NCI-H2227 (cell line): ENCODE measurements around the gene HOXA13.

Experiments used
- DNase-seq: peaks from one replicate; lab custom pipeline; 2025; ENCODE audit not compliant: unreplicated experiment; lab: John Stamatoyannopoulos, UW

The HOXA13 gene

DNA sequence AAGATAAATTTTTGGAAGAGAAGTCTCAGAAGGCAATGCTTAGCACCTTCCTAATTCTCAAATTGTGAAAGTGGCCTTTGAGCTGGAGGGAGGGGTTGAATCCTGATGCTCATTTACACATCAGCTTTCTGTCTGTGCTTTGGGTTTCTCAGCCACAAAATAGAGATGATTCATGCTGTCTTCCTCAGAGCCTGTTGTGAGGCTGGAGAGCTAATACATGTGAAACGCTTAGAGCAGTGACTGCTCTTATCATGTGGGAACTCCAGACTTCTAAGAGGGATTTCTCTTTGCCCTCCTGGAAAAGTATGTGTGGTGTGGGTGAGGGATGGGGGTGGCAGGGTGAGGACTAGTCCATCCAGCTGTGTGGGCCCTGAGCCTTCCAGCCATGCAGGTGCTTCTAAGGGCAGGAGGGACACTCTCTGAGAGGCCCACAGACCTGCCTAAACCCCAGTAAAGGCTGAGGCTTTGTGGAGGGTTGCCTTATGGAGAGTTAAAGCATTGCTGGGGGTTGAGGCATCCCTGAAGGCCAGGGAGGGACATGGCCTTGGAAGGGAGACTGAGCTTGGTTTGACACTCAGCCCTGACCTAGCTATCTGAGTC, 37.9 kb upstream of the HOXA13 start:
- no peak for DNase-seq

DNA sequence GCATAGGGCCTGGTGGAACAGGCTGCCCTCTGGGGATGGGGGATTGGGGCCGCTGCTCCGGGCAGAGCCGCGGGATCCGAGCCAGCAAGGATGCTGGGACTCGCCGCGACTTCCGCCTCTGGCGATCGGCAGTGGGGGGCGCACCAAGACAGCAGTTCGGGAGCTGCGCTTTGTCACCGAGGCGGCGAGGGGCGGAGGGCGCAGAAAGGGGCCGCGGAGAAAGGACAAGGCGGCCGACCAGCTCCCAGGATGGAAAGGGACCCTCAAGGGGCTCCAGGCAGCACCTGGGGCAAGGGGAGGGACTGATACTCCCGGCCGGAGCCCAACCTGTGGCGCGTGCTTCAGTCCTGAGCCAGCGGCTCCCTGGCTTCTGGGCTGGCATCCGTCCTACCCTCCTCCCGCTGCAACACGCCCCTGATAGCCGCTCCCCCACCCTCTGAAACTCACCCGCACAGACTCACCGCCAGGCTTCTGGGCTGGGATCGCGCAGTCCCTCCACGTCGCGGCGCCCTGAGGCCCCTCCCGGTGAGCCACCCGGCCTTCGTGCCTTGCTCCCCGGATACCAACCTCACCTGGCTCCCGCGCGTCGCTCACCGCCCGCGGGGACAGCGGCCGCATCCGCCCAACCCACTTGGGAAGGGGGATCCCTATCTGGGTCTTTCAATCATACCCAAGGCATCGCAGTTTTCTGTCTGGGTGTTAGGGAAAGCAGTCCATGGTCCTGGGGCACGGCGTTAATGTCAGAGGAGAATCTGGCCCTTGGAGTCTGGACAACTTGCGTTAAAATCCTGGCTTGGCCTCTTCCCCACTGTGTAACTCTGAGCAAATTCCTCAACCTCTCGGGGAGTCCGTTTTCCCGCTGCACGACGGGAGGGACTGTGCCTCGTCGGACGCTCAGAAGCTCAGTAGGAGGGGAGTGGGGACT, 35.8 kb upstream of the HOXA13 start:
- DNase-seq: peak; percentile 23

DNA sequence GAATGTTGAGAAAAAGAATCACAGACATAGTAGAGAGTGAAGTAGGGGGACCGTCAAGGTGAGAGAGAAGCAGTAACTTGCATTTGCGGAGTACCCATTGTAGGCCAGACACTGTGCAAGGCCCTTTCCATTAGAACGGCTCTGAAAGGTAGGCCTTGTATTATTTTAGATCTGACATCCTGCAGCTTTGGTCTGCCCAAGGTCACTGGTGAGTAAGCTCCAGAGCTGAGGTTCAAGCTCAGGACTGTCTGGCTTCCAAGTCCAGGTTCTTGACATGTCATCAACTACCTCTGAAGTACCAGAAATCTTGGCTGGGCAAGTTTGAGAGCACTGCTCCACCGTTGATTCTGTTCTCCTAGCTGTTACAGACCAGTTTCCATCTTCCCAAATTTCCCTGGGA, 29.6 kb upstream of the HOXA13 start:
- no peak for DNase-seq

- no peak for DNase-seq
Observed at GRCh38 chr7:27224983-27225934, 25.4 kb upstream of the HOXA13 start.

DNA sequence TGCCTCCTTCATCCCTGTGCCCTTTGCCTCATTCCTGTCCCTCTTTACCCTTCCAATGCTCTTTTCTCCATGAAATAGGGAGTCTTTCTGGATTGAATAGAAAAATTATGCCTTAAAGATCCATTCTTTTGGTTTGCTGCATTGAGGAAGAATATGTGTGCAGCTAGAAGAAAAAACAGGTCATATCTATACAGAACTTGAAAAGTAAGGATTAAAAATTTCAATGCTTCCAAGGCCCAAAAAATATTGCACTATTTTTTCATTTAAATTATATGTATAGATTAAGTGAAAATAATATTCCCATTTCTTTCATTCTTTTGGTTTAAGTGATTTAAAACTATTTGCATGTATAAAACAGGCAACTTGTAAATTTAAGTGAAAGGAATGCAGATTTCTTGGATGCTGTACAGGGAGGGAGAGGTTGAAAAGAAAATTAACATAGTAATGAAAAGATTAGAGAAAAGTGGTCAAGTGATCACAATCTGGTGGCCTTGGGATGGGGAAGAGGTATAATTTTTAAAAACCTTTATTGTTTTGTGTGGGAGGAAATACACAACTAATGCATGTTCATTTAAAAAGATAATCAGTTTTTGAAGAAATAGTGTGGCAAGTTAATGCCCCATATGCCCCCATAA, 24.2 kb upstream of the HOXA13 start:
- DNase-seq: no peak

DNA sequence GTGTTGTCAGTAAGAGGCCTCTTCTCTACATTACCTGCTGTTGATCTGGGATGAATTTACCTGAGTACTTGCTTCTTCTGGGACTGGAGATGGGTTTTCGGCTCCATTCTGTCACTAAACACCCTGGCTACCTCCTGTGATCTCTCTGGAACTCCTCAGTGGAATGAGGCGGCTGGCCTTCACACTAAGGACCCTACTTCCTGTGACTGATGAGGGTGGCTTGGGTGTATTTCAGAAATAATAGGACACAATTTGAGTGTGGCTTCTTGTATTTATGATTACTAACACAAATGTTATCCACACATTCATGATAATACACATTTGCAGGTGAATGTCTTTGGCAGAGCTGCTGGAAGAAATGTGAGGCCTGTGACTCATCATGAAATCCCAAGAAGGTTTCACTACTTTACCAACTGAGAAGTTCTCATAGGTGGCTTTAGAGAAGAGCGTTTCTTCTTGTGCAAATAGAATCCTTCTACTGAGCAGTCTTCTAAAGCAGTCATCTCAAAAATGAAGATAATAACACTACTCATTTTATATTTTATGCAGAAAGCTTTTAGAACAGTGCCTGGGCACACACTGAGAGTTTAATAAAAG, 21.4 kb upstream of the HOXA13 start:
- DNase-seq: no peak

DNA sequence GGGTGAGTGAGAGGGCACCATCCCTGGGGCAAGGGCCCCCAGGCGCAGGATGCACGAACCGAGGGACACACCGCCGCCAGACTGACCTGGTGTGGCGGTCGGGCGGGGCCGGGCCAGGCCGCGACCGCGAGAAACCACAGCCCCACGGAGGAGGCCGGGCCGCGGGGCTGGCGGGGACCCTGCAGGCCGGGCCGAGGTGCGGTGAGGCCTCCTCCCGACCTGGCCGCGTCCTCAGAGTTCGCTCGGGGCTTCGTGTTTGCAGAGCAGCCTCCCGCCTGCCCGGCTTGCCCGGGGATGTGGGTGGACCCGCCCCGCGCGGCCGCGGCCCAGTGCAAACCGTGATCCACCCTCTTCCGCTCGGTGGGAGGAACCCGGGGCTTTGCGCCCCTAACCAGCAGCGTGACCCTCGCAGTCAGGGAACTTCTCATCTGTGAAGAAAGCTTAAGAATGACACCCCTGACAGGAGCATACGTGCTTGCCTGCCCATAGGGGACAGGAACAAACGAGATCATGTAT, 20.6 kb upstream of the HOXA13 start:
- no peak for DNase-seq

DNA sequence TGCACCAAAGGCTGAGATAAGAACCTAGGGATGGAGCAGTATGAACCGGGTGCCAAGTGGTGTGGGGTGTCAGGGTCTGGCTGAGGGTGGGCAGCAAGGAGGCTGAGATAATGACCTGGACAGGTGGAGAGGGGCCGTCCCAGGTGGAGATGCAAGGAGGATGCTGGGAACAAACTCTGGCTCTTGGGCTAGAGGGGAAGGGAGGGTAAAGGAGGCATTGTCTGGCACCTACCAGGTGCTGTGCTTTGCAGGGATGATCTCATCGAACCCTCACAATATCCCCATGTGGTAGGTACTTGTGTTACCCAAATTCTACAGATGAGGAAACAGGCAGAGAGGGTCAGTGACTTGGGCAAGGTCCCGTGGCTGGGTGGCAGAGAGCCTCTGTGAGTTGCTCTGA, 19.9 kb upstream of the HOXA13 start:
- DNase-seq: no peak

- DNase-seq: no peak
Observed at GRCh38 chr7:27217951-27218350, 18.1 kb upstream of the HOXA13 start.

DNA sequence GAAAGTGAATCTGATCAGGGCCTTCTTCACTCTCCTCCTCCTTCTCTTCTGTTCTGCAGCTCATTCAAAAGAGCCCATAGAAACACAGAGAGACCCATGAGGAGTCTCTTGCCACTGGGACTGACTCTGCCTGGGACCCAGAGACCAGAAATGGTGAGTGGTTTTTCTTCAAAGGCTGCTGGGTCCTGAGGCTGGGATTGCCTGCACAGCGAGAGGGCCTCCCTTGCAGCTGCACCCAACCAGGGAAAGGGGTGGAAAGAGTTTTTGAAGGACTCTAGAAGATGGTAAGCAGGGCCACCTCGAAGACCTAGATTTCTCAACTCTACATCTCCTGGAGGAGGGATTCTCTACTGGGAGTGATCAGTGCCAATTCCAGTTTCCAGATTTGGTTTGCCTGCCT, 15.5 kb upstream of the HOXA13 start:
- no peak for DNase-seq

DNA sequence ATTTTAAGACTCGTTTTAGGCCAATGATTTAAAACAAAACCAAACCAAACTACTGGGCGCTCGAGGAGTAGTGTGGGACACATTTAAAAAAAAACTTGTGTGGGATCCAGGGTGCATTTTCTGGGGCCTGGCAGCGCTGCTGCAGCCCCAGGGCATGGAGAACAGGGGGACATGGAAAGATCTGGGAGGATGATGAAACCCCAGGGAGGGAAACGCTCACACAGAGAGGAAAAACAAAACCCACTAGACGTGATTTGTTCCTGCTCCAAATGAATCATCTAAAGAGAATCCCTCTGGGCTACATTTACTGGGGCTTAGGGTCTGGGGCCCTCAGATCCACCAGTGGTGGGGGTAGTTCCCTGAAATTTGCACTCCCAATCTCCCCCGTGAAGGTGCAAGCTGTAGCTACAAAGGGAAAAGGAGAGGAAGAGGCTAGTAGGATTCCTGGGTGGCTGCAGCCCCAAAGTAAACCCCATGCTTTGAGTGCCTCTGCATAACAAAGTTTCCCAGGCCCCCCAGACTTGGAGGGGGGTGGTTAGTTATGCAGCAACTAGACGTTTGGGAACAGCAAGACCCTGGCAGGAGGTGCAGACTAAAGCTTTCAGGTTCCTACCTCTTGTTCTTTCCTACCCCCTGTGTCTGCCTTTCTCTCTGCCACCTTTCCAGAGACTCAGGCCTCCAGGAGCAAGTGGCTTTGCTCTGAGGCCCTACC, 14.5 kb upstream of the HOXA13 start:
- DNase-seq: no peak

DNA sequence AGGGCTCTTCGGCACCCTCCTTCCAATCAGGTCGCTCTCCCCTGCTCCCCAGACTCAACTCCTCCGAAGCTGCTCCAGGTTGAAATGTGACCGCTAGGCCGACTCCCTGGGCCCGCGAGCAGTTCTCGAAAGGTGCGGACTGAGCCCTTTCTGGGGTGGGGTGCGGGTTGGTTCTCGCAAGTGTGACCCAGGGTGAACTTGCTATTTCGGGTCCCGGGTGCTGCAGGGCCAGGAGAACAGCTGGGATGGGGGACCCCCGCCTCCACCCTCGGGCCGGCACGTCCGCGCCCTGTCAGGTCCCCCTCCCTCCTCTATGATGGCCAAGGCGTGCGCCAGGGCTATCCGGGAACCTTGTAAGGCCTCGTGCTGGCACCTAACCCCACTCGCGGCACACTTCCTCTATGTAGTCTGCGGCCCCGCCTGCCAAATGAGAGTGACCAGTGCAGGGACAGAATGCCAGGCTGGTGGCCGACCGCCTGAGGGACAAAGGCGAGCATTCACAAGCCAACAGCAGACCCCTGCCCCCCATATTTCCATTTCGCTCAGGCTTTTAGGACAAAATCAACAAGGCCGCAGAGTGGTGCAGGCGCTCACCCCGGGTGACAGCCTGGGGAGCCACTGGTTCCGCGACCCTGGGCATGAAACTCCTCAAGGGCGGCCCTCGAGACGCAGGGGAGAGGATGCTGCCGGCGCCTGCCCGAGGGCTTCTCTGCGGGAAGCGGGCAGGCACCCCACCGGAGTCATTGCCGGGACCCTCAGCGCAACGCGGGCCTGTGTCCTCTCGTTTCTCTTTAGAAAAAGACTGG, 13.7 kb upstream of the HOXA13 start:
- DNase-seq: no peak

GRCh38 chr7:27212497-27213432, 12.9 kb upstream of the HOXA13 start:
- peak; percentile 14 for DNase-seq

- DNase-seq: no peak
Observed at GRCh38 chr7:27211764-27212204, 11.9 kb upstream of the HOXA13 start.

DNA sequence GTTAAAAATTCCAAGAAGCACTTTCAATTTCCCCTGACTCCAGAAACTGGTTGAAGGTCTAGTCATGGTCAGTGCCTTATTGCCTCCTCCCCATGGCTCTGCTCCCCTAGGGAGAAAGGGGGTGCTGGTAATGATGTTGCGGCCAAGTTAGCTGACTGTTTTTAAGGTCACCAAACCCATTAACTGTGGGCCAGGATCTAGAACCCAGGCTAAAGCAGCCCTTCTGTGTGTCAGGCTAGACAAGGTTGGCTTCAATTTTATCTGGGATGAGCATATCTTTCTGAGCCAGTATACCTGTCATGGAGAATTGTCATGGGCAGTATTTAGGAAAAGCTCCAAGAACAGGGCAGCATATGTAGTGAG, 11.2 kb upstream of the HOXA13 start:
- DNase-seq: no peak

- DNase-seq: peak; percentile 34
Observed at GRCh38 chr7:27210441-27211083, 10.7 kb upstream of the HOXA13 start.

GRCh38 chr7:27209933-27210440, 10.1 kb upstream of the HOXA13 start:
- DNase-seq: no peak
